Measurements from ENCODE around the gene ATAD3B. TPM values are rescaled to one million over a fixed set of nuclear protein-coding genes. Genes with fewer than 3 reads are reported as not detected.

The ATAD3B gene
- 5.4 and 8.6 TPM in 2 replicates for total RNA-seq

GRCh38 chr1:1471389-1472052, at the start of gene ATAD3B:
TSS of gene ATAD3B (plus strand) at chr1:1471765. CDS start at chr1:1471885, 120 bp downstream.

GRCh38 chr1:1435106-1435903, 36.3 kb upstream of the ATAD3B start, which contains the start of gene VWA1:
TSS of gene VWA1 (plus strand) at chr1:1435690. CDS start at chr1:1435749, 59 bp downstream.

DNA sequence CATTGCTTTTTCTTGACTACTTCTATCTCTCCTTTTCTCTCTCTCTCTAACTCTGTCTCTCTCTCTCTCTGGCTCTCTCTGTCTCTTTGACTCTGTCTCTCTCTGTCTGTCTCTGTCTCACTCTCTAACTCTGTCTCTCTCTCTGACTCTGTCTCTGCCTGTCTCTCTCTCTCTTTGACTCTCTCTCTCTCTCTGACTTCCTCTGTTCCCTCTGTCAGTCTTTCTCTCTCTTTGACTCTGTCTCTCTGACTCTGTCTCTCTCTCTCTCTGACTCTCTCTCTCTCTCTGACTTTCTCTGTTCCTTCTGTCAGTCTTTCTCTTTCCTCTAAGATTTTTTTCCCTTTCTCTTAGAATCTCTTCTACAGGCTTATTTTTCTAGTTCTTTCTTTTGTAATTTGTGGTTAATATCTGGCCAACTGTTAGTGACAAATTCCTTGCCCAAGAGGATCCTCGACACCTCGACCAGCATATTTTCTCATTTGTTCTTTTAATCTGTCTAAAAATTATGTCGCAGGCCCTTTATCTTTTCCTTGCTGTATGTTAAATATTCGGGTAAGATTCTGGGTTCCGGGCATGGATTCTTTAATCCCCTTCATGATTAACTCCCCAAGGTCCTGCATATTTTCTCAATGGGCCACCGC, 22.3 kb upstream of the ATAD3B start, which contains the start of gene ATAD3C:
TSS of gene ATAD3C (plus strand) at position 591 of the 641 bp plus-strand sequence. CDS start 995 bp downstream, outside the sequence.

DNA sequence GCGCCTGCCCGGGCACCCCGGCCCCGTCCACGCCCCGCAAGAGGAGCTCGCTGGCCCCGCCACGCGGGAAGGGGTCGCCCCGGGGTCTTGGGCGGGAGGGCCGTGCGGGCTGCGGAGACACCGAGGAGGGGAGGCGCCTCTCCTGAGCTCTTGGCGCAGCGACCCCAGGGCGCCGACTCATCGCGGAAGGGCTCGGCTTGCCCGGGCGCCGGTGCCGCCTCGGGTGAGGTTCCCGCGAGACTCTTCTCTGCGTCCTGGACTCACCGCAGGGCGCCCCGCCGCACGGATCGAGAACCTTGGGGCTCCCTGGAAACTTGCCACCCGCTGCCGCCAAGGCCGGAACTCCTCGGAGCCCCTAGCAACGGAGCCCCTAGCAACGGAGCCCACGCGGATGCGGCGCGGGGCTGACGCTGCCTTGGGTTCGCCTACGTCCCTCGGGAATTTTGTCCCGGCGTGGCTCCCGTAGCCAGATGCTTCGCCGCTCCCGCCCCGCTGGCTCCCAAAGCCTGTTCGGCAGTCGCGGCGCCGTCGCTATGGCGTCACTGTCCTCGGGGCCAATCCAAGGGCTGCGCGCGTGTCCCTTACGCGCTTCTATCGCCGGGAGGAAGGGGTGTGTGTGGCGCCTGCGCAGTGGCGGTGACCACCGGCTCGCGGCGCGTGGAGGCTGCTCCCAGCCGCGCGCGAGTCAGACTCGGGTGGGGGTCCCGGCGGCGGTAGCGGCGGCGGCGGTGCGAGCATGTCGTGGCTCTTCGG, 40.1 kb downstream of the ATAD3B start, which contains the start of gene ATAD3A:
TSS of gene ATAD3A (plus strand) at position 630 of the 753 bp plus-strand sequence. CDS start at position 737, 107 bp downstream.

DNA sequence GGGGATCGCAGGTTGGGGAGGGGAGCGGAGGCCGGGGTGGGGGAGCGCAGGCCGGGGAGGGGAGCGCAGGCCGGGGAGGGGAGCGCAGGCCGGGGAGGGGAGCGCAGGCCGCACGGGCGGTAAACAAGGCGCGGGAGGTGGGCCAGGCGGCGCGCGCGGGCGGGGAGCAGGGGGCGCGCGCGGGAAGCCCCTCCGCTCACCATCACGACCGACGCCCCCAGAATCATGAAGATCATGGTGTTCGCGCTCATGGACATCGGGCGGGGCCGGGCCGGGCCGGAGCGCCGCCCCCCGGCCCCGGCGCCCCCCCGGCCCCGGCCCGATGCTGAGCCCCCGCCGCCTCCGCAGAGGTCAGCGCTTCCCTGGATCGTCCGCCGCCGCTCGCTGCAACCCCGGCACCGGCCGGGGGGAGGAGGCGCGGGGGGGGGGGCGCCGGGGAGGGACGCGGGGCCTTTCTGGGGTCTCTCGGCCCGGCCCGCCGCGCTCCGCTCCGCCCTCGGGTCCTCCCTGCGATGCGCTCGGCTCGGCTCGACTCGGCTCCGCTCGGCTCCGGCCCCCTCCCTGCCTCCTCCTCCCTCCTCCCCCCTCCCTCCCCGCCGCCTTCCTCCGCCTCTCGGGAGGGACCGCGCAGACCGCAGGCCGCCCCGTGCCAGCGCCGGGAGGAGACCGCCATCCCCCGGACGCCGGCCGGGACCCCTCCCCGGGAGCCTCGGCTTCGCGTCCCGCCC, 68.7 kb downstream of the ATAD3B start, which contains the start of gene TMEM240:
TSS of gene TMEM240 (minus strand) at position 535 of the 728 bp plus-strand sequence. CDS start at position 257, 278 bp downstream.

Other genes starting within 250 kb of the ATAD3B start
- gene SDF4, start 239.8 kb upstream of the ATAD3B start, total RNA-seq: 121 and 122 TPM in 2 replicates
- 16.3 and 18.9 TPM in 2 replicates for gene B3GALT6, start 239.5 kb upstream of the ATAD3B start, total RNA-seq
- 0.43 and 0.65 TPM in 2 replicates for gene C1QTNF12, start 225.0 kb upstream of the ATAD3B start, total RNA-seq
- gene UBE2J2, start 197.9 kb upstream of the ATAD3B start, total RNA-seq: 26.9 and 30.3 TPM in 2 replicates
- 0.76 and 0.78 TPM in 2 replicates for gene SCNN1D, start 191.3 kb upstream of the ATAD3B start, total RNA-seq
- 19.2 and 24.7 TPM in 2 replicates for gene ACAP3, start 163.8 kb upstream of the ATAD3B start, total RNA-seq
- gene PUSL1, start 163.2 kb upstream of the ATAD3B start, total RNA-seq: 16.2 and 22.7 TPM in 2 replicates
- 43.3 and 46.8 TPM in 2 replicates for gene INTS11, start 147.1 kb upstream of the ATAD3B start, total RNA-seq
- gene CPTP, start 147.0 kb upstream of the ATAD3B start, total RNA-seq: 10.3 and 12.6 TPM in 2 replicates
- gene TAS1R3, start 140.5 kb upstream of the ATAD3B start, total RNA-seq: under 0.01 and 0.22 TPM in 2 replicates
- gene DVL1, start 122.3 kb upstream of the ATAD3B start, total RNA-seq: 30.4 and 31.7 TPM in 2 replicates
- 507 and 540 TPM in 2 replicates for gene MXRA8, start 113.2 kb upstream of the ATAD3B start, total RNA-seq
- gene AURKAIP1, start 96.6 kb upstream of the ATAD3B start, total RNA-seq: 60.2 and 63.8 TPM in 2 replicates
- 111 and 123 TPM in 2 replicates for gene CCNL2, start 72.4 kb upstream of the ATAD3B start, total RNA-seq
- gene MRPL20, start 64.5 kb upstream of the ATAD3B start, total RNA-seq: 96.8 and 105 TPM in 2 replicates
- 1.7 and 2.9 TPM in 2 replicates for gene ANKRD65, start 50.5 kb upstream of the ATAD3B start, total RNA-seq
- 2.6 and 4.1 TPM in 2 replicates for gene VWA1, start 36.1 kb upstream of the ATAD3B start, total RNA-seq
- under 0.01 and 0.13 TPM in 2 replicates for gene ATAD3C, start 22.1 kb upstream of the ATAD3B start, total RNA-seq
- gene ATAD3A, start 40.4 kb downstream of the ATAD3B start, total RNA-seq: 7.9 and 21.6 TPM in 2 replicates
- 2.2 and 3.2 TPM in 2 replicates for gene TMEM240, start 68.9 kb downstream of the ATAD3B start, total RNA-seq
- 54.5 TPM in 2 replicates for gene SSU72, start 103.1 kb downstream of the ATAD3B start, total RNA-seq
- 2.1 and 3.1 TPM in 2 replicates for gene FNDC10, start 128.4 kb downstream of the ATAD3B start, total RNA-seq
- 35.7 and 37.9 TPM in 2 replicates for gene MIB2, start 143.7 kb downstream of the ATAD3B start, total RNA-seq
- 0.52 TPM in 1 of 2 replicates, not detected in the other for gene MMP23B, start 160.4 kb downstream of the ATAD3B start, total RNA-seq
- gene CDK11B, start 187.2 kb downstream of the ATAD3B start, total RNA-seq: 8.2 and 8.5 TPM in 2 replicates
- gene SLC35E2B, start 221.0 kb downstream of the ATAD3B start, total RNA-seq: 32.3 and 39.0 TPM in 2 replicates